GM18502 (cell line): ENCODE results near the gene BRAF.
"Not testable (repeated sequence)": the region's sequence is repeated elsewhere in the genome, so short reads cannot be mapped to it uniquely, and the experiment has no call there.

Source experiments
- ATAC-seq: cut with Tn5 transposase; IDR thresholded peaks from one replicate; pipeline ENCODE4 v1.9.1; 2021; ENCODE audit warnings: mild to moderate bottlenecking; ENCODE audit not compliant: unreplicated experiment, poor library complexity

The BRAF gene

DNA sequence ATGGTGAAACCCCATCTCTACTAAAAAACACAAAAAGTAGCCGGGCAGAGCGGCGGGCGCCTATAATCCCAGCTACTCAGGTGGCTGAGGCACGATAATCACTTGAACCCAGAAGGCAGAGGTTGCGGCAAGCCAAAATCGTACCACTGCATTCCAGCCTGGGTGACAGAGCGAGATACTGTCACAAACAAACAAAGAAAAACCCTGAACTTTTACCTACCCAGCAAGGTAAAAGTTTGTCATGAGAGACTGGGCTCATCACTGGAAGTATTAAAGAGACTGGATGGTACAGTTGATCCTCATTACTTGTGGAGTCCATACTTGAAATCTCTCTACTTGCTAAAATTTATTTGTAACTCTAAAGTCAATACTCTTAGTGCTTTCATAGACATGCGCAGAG lies 114.3 kb downstream of the BRAF start:
- no peak for ATAC-seq

DNA sequence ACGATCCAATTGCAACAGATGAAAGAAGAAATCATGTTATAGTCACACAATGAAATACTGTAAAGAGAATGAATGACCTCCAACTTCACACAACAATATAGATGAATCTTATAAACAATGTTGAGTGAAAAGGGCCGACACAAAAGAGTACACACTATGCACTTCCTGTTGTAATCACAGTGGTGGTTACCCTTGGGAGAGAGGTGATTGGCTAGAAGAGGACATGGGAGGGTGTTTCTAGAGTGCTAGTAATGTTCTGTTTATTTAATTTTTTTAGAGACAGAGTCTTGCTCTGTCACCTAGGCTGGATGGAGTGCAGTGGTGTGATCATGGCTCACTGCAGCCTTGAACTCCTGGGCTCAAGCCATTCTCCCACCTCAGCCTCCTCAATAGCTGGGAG lies 145.8 kb downstream of the BRAF start:
- ATAC-seq: no peak

DNA sequence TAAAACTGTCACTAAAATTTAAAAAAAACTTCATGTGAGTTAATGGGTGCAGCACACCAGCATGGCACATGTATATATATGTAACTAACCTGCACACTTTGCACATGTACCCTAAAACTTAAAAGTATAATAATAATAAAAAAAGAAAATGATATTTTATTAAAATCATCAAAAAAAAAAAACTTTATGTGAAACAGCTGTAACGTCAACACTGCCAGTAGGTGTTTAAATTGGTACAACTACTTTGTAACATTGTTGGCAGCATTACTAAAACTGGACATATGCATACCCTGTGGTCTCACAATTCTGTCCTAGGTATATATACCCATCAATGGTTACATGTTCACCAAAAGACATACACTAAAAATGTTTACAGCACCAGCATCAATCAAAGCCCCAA lies 146.2 kb downstream of the BRAF start:
- ATAC-seq: no peak

DNA sequence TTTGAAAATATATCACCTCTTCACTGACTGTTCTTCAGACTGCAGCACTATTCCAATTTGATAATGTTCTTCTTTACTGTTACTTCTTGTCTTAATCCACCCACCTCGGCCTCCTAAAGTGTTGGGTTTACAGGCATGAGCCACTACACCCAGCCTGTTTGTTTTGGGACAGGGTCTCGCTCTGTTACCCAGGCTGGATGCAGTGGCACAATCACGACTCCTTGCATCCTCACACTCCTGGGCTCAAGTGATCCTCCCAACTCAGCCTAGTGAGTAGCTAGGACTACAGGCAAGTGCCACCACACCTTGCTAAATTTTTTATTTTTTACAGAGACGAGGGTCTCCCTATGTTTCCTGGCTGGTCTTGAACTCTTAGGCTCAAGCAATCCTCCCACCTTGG lies 150.4 kb downstream of the BRAF start:
- ATAC-seq: no peak

DNA sequence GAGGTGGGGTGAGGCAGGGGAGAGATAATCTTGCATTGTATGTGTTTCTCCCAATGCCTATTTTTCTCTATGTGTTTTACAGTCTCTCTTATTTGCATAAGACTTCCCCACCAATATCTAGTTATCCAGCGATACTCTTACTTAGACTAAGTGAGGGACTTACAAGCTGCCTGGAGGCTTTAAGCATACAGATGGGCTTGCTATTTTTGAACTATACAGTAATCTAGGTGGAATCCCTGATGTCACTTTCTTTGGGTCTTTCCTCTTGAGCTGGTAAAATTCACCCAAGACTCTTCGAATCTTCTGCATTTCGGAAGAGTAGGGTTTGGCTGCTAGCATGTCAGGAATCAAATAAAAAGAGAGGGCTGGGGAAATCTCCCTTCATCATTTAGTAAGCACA lies 151.6 kb downstream of the BRAF start:
- no peak for ATAC-seq

DNA sequence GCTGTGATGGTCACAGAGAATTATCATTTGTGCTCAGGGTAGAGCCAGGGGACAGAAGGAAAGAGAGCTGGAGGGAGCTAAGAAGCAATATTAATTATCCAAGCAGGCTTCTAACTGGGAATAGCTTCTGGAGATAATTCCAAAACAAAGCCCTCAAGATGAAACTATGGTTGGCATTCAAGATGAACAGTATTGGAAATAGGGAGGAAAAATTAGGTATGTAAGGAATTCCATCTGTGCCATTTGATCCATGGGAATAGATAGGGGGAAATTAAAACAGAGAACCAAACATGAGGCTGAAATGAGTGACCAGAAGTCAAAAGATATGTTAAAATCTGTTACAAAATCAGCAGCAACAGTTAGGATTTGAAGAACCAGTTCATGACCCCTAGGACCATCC lies 152.9 kb downstream of the BRAF start:
- no peak for ATAC-seq

DNA sequence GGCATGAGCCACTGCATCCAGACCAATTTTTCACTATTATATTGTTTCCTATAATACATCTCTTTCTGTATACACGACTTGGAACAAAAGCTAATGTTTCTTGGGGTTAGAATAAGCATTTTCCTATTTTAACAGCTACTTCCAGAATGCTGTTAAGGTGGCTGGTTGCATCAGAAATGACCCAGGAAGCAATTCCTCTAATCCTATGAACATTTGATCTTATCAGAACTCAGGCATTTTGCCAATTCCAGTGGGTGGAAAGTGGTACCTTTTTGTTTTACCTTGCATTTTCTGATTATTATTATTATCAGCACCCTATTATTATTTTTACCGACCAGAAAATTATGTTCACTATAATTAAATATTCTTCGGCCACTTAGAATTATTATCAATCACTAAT lies 154.9 kb downstream of the BRAF start:
- no peak for ATAC-seq

DNA sequence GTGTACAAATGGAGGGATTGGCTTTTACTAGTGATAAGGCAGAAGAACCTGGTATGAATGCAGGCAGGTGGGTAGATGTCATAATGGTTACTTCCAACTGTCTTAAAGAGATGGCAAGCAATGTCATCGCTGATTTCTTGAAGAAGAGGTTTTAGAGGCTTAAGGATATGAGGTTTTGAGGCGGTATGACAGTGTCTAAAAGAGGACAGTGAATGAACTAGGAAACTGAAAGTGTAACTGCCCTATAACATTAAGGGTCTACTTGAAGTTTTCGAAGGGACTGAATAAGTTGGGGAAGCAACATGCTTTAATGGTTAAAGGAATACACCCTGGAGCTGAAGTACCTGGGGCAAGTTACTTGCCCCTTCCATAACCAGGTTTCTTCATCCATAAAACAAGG lies 157.3 kb downstream of the BRAF start:
- no peak for ATAC-seq

DNA sequence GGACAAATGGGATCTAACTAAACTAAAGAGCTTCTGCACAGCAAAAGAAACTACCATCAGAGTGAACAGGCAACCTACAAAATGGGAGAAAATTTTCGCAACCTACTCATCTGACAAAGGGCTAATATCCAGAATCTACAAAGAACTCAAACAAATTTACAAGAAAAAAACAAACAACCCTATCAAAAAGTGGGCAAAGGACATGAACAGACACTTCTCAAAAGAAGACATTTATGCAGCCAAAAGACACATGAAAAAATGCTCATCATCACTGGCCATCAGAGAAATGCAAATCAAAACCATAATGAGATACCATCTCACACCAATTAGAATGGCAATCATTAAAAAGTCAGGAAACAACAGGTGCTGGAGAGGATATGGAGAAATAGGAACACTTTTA lies 159.3 kb downstream of the BRAF start:
- ATAC-seq: not testable (repeated sequence)

DNA sequence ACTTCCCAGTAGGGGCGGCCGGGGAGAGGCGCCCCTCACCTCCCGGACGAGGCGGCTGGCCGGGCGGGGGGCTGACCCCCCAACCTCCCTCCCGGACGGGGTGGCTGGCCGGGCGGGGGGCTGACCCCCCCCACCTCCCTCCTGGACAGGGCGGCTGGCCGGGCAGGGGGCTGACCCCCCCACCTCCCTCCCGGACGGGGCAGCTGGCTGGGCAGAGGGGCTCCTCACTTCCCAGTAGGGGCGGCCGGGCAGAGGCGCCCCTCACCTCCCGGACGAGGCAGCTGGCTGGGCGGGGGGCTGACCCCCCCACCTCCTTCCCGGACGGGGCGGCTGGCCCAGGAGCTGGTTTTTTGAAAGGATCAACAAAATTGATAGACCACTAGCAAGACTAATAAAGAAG lies 161.6 kb downstream of the BRAF start:
- ATAC-seq: not testable (repeated sequence)

DNA sequence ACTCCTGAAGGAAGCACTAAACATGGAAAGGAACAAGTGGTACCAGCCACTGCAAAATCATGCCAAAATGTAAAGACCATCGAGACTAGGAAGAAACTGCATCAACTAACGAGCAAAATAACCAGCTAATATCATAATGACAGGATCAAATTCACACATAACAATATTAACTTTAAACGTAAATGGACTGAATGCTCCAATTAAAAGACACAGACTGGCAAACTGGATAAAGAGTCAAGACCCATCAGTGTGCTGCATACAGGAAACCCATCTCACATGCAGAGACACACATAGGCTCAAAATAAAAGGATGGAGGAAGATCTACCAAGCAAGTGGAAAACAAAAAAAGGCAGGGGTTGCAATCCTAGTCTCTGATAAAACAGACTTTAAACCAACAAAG lies 163.4 kb downstream of the BRAF start:
- ATAC-seq: not testable (repeated sequence)

DNA sequence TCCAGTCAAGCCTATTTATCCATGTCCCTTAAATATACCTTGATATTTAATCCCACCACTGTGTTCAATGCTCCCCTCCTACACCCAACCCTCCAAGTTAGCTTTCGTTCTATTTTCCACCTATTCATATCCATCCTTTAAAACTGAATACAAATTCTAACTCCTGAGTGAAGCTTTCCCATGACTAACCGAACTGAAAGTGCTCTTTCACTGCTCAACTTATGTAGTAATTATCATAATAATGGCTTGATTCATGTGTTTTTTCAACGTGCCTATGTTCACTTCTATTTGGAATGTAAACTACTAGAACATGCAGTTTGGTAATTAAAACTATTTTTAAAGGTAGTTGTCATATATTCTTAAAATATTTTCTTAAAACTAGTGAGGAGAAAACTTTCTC lies 170.2 kb downstream of the BRAF start:
- no peak for ATAC-seq

DNA sequence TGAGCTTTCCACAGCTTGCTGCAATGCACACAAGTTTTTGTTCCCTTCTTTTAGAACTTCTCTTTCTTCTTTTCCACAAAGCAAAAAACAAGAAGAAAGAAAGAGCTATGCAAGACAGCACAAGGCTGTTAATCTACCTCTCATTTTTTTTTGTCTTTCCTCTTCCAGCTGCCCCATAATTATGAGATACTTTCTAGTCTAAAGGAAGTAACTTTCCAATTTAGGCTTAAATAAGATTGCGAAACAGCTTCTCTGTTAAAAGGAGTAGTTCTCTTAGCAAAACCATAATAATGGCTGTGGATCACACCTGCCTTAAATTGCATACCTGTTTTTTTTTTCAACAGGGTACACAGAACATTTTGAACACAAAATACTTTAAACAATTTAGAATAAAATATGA lies 172.2 kb downstream of the BRAF start:
- no peak for ATAC-seq

DNA sequence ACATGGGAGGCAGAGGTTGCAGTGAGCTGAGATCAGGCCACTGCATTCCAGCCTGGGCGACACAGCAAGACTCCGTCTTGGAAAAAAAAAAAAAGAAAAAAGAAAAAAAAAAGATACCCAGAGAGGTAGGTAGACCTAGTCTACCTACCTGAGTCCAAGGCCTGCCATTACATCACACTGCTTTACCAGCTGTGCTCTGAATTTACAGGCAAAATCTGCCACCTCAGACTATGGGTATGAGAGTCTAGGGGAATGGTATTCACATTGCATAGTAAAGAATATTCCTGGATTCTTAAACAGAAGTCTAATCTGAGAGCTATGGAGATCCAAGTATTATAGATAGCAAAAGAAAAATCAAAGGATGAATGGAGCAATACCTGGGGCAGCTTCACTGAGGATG lies 178.0 kb downstream of the BRAF start:
- no peak for ATAC-seq

DNA sequence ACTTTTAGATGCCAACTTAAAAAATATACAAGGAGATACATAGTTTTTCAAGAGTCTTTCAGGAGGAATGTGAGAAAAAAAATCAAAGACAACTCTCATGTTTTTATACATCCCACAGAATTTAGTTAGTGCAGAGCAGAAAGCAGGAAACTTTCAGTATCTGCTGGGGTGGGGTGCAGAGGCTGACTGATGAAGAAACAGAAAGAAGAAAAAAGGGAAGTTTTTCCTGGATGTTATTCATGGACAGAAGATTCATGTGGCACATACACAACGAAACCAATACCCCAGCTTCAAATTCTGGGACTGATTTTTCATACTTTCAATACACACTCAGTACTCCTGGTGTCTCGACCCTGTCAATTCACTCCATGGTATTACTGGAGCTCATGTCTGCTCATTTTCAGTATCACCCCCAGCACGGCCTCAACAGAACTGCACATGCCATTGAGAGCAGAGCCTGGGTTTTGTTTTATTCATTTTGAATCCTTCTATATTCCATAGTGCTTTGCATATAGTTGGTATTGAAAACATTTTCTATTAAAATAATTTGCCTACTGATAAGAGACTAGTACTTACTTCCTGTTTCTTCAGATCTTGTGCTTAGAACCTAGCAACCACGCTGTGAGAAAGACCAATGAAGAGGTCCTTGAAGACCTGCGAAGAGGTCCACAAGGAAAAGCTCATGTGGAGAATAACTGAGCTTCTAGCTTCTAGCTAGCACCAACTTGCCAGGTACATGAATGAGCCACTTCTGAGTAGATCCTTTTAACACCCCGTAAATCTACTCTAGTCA lies 179.3 kb downstream of the BRAF start:
- peak; percentile 48 for ATAC-seq

DNA sequence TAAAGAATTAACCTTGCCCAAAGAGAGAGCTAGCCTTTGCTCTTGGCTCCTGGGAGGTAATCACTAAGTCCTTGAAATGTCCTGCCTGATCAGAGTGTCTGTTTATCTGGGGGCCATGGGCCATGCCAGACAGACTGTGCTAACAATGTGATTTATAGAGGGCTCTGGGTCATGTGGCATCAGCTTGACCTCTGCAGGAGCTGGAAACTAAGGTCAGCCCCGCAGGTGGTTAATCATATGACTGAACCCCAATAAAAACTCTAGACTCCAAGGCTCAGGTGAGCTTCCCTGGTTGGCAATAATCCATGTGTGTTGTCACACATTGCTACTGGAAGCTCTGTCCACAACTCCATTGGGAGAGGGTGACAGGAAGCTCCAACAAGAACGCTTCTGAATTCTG lies 180.7 kb downstream of the BRAF start:
- ATAC-seq: no peak

DNA sequence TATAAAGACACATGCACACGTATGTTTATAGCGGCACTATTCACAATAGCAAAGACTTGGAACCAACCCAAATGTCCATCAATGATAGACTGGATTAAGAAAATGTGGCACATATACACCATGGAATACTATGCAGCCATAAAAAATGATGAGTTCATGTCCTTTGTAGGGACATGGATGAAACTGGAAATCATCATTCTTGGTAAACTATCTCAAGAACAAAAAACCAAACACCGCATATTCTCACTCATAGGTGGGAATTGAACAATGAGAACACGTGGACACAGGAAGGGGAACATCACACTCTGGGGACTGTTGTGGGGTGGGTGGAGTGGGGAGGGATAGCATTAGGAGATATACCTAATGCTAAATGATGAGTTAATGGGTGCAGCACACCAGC lies 181.5 kb downstream of the BRAF start:
- not testable (repeated sequence) for ATAC-seq

DNA sequence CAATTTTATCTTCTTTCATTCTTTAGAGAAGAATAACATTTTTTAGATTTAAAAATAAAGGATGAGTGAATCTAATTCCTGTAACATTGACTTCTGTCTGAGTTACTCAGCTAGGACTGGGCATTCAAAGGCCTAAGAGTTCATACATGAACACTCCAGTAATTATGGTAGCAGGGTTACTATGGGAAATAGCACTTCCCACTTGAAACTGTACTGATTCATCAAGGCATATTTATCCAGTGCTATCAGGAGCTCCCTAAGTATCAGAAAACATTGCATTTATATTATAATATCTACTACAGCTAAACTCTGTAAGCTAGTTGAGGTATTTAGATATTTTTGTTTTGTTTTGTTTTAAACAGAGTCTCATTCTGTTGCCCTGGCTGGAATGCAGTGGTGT lies 186.4 kb downstream of the BRAF start:
- ATAC-seq: no peak

DNA sequence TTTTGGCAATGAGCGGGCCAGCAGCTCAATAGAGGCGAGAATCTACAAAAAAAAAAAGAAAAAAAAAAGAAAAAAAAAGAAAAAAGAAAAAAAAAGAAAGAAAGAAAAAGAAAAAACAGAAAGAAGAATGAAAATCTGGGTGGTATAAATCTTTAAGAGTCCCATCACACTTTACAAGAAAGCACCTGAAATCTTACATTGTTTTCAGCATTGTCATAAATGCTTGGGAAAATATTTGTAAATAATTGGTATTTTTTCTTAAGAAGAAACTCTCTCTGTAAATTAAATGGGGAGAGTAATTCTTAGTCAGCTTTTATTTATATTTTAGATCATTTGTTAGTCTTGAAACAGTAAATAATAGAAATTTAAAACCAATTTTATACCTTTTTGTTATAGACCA lies 190.0 kb downstream of the BRAF start:
- ATAC-seq: no peak

DNA sequence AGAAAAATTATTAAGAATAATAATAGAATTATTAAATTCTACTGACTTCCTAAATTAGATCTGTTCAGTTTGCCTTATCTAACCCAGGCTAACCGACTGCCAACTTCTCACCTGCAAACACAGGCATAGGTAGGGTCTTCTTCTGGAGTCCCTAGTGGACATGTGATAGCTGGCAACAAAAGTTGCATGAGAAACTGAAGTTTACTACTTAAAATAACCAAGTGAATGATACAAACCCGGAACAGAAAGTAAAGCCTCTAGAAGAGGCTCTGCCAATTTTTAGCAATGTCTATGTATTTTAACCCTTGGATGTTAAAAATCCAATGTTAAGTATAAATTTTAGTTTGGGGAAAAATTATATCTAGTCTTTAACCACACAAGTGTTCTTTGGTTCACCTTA lies 190.6 kb downstream of the BRAF start:
- no peak for ATAC-seq

DNA sequence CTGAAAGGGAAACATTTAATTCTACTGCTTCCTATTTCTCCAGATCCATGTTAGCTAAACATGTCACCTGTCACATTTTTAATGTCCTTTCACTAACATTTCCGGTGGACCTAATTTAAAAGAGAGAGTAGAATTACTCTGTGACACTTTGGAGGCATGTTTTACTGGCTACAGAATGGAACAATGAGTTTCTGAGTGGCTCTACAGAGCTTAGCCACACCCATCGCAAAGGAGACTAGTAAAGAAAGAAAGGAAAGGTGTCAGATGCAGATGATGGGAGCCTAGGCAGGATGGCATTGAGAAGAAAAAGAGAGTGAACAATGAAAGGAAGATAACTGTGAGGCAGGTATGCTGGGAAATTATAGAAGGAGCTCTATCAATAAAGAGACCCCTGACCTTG lies 192.3 kb downstream of the BRAF start:
- no peak for ATAC-seq

DNA sequence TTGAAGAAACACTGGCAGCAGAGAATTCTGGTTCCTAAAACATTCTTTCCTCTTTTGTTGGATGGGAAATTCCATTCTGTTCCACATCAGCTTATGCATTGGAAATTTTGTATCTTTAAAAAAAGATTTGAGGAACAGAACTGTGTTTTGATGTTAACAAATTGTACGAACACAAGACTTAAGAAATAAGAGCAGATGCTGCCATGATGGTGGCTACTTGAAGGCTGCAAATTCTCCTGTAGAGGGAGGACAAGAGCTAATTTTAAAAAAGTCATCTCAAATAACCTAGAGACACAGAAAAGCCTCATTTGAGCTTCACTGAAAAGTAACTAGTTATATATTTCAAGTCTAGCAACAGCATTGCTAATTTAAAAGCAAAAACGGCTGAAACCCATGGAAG lies 198.4 kb downstream of the BRAF start:
- no peak for ATAC-seq

DNA sequence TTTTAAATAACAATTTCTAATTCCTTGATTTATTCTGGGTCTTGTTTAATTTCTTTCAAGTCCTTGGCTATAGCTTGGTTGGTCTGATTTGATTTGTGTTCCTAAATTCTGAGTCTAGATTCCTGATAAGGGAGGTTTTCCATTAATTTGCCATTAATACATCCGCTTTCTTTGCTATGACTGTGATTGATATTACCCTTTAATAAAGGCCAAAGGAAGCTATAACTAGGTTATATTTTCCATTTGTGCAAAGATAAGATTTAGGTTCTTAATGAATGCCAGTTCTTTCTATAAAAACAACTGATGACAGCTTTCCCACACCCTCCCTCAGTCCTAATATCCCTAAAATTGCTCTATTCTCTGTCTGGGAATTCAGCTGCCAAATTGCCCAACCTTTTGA lies 200.0 kb downstream of the BRAF start:
- ATAC-seq: no peak
